Ramos (cell line): ENCODE measurements around the gene KCNT1.

Source experiments
- in situ Hi-C: fragments of 300-500 bp; cut with MboI; formaldehyde crosslinking; loops from one replicate; pipeline ENCODE4 v1.14.3; 2022; ENCODE audit warnings: low sequenced_read_pairs; ENCODE audit not compliant: unreplicated experiment

Gene KCNT1

GRCh38 chr9:135697226-135697625 is 4.8 kb upstream of the KCNT1 start:
- in situ Hi-C loops = no loop called here

GRCh38 chr9:135698236-135698635 is 3.7 kb upstream of the KCNT1 start:
- in situ Hi-C loops = no loop called here

GRCh38 chr9:135698767-135699166 is 3.2 kb upstream of the KCNT1 start:
- in situ Hi-C loops = no loop called here

- in situ Hi-C loops = no loop called here
Observed at GRCh38 chr9:135699440-135699839, 2.5 kb upstream of the KCNT1 start, which contains the start of gene SOHLH1. Gene SOHLH1, minus strand, starts transcription at chr9:135699481. Its CDS starts 14 bp downstream, at chr9:135699467.

- in situ Hi-C loops = no loop called here
Observed at GRCh38 chr9:135700525-135700924, 1.5 kb upstream of the KCNT1 start.

- in situ Hi-C loops = no loop called here
Observed at GRCh38 chr9:135701067-135701958, 672 bp upstream of the KCNT1 start.

- in situ Hi-C loops = no loop called here
Observed at GRCh38 chr9:135703726-135704125, 1.7 kb downstream of the KCNT1 start.

GRCh38 chr9:135704483-135704882 is 2.5 kb downstream of the KCNT1 start:
- in situ Hi-C loops = no loop called here

- in situ Hi-C loops = no loop called here
Observed at GRCh38 chr9:135705376-135705775, 3.4 kb downstream of the KCNT1 start.

GRCh38 chr9:135706288-135706687 is 4.3 kb downstream of the KCNT1 start:
- in situ Hi-C loops = no loop called here

- in situ Hi-C loops = no loop called here
Observed at GRCh38 chr9:135707252-135708138, 5.5 kb downstream of the KCNT1 start.

- in situ Hi-C loops = no loop called here
Observed at GRCh38 chr9:135708164-135708563, 6.2 kb downstream of the KCNT1 start.

- in situ Hi-C loops = no loop called here
Observed at GRCh38 chr9:135711391-135711790, 9.4 kb downstream of the KCNT1 start.

GRCh38 chr9:135711881-135712280 is 9.9 kb downstream of the KCNT1 start:
- in situ Hi-C loops = no loop called here

GRCh38 chr9:135712613-135713295 is 10.8 kb downstream of the KCNT1 start:
- in situ Hi-C loops = no loop called here

- in situ Hi-C loops = no loop called here
Observed at GRCh38 chr9:135714242-135715055, 12.5 kb downstream of the KCNT1 start.

- in situ Hi-C loops = no loop called here
Observed at GRCh38 chr9:135715056-135715595, 13.1 kb downstream of the KCNT1 start.

GRCh38 chr9:135716045-135716444 is 14.1 kb downstream of the KCNT1 start:
- in situ Hi-C loops = no loop called here

- in situ Hi-C loops = no loop called here
Observed at GRCh38 chr9:135717410-135717809, 15.4 kb downstream of the KCNT1 start.
